Thyroid gland (tissue), 4 donors: Measurements from ENCODE around the gene POGZ.

Experiments used
- CTCF ChIP-seq, 6 experiments: fragments of 200-600 bp in 3 of 6; fragments of 450-650 bp in 3 of 6; sonication (generic) in 3 of 6; IDR thresholded peaks; one replicate each; pipeline ENCODE4 v1.5.1; 2016 to 2019; ENCODE audit warnings: antibody characterized with exemption in 6 of 6, mild to moderate bottlenecking in 2 of 6, inconsistent platforms in 1 of 6, moderate library complexity in 1 of 6
- POLR2A ChIP-seq, 2 donors: fragments of 450-650 bp; IDR thresholded peaks; one replicate each; pipeline ENCODE4 v1.6.1; 2017; ENCODE audit warnings: antibody characterized with exemption in 2 of 2, mild to moderate bottlenecking in 2 of 2, moderate library complexity in 1 of 2

GRCh38 chr1:151455231-151455630 is 4.1 kb downstream of the POGZ start:
- no peak for TF ChIP-seq CTCF (IDR thresholded peaks at IDR 0.05)
- TF ChIP-seq POLR2A (IDR thresholded peaks at IDR 0.05): no peak
